Neuronal stem cell (in vitro differentiated cells): Measurements from ENCODE around the gene FBXL12.

Experiments used
- DNase-seq: peaks from one replicate; pipeline ENCODE4 v3.0.0-alpha.2; 2013; ENCODE audit warnings: low spot score
- H2AFZ ChIP-seq: one replicate; pipeline ENCODE4 v1.6.1; 2013; ENCODE audit warnings: mild to moderate bottlenecking, low read length, inconsistent platforms
- H2AK5ac ChIP-seq: 2 replicates; pipeline ENCODE4 v1.6.1; 2013; ENCODE audit warnings: low read depth, mild to moderate bottlenecking, inconsistent platforms, low read length, moderate library complexity, mixed read lengths
- H2BK120ac ChIP-seq: 2 replicates; pipeline ENCODE4 v1.6.1; 2013; ENCODE audit warnings: low read depth, mild to moderate bottlenecking, inconsistent platforms, low read length, moderate library complexity, mixed read lengths
- H2BK12ac ChIP-seq: one replicate; pipeline ENCODE4 v1.6.1; 2013; ENCODE audit warnings: low read length, inconsistent platforms
- H2BK15ac ChIP-seq: 2 replicates; pipeline ENCODE4 v1.6.1; 2013; ENCODE audit warnings: mild to moderate bottlenecking, low read length, inconsistent platforms, mixed read lengths
- H2BK5ac ChIP-seq: one replicate; pipeline ENCODE4 v1.6.1; 2013; ENCODE audit warnings: inconsistent platforms, mild to moderate bottlenecking, low read length, moderate library complexity
- H3K14ac ChIP-seq: one replicate; pipeline ENCODE4 v1.6.1; 2013; ENCODE audit warnings: low read length, inconsistent platforms
- H3K18ac ChIP-seq: 2 replicates; pipeline ENCODE4 v1.6.1; 2013; ENCODE audit warnings: low read length, inconsistent platforms
- H3K23ac ChIP-seq: 2 replicates; pipeline ENCODE4 v1.6.1; 2013; ENCODE audit warnings: low read depth, mild to moderate bottlenecking, mixed read lengths, low read length, inconsistent platforms; ENCODE audit not compliant: poor library complexity
- H3K27ac ChIP-seq: replicated peaks from 3 replicates; pipeline ENCODE4 v1.5.1; 2013; ENCODE audit warnings: low read length, inconsistent platforms
- H3K27me3 ChIP-seq, 3 experiments: 2 replicates each; pipeline ENCODE4 v1.6.1; 2013; ENCODE audit warnings: low read length in 3 of 3, mild to moderate bottlenecking in 2 of 3, inconsistent platforms in 1 of 3, low read depth in 1 of 3, mixed read lengths in 1 of 3, moderate library complexity in 1 of 3; ENCODE audit not compliant: control insufficient read depth in 3 of 3, insufficient read depth in 3 of 3
- H3K36me3 ChIP-seq, 2 donors: replicated peaks in 1 of 2; 2 replicates each; pipeline ENCODE4 v1.6.1; 2013; ENCODE audit warnings: low read length in 2 of 2; ENCODE audit not compliant: control insufficient read depth in 2 of 2, insufficient read depth in 2 of 2
- H3K4ac ChIP-seq: 2 replicates; pipeline ENCODE4 v1.6.1; 2013; ENCODE audit warnings: inconsistent platforms, mild to moderate bottlenecking, low read length, moderate library complexity
- H3K4me1 ChIP-seq, 2 donors: 1 replicate in 1 of 2; 2 replicates in 1 of 2; pipeline ENCODE4 v1.6.1; 2013; ENCODE audit warnings: low read length in 2 of 2, low read depth in 1 of 2; ENCODE audit not compliant: control insufficient read depth in 2 of 2, insufficient read depth in 1 of 2
- H3K4me2 ChIP-seq: one replicate; pipeline ENCODE4 v1.6.1; 2013; ENCODE audit warnings: mild to moderate bottlenecking, low read length, inconsistent platforms; ENCODE audit not compliant: insufficient read depth, poor library complexity, severe bottlenecking
- H3K4me3 ChIP-seq, 2 donors: 2 replicates each; pipeline ENCODE4 v1.5.1; 2013; ENCODE audit warnings: low read length in 2 of 2, mild to moderate bottlenecking in 2 of 2, inconsistent platforms in 1 of 2, moderate library complexity in 1 of 2
- H3K79me1 ChIP-seq: one replicate; pipeline ENCODE4 v1.6.1; 2013; ENCODE audit warnings: low read depth, mild to moderate bottlenecking, inconsistent platforms, low read length, moderate library complexity
- H3K9ac ChIP-seq: one replicate; pipeline ENCODE4 v1.6.1; 2013; ENCODE audit warnings: mild to moderate bottlenecking, low read depth, low read length, inconsistent platforms; ENCODE audit not compliant: poor library complexity
- H3K9me3 ChIP-seq, 2 donors: replicated peaks in 1 of 2; 2 replicates each; pipeline versions ENCODE3 to v1.6.1; 2013; ENCODE audit warnings: low read length in 2 of 2, mild to moderate bottlenecking in 2 of 2, inconsistent platforms in 1 of 2, low read depth in 1 of 2, mixed read lengths in 1 of 2, moderate library complexity in 1 of 2; ENCODE audit not compliant: control insufficient read depth in 2 of 2, insufficient read depth in 1 of 2
- H4K8ac ChIP-seq: one replicate; pipeline ENCODE4 v1.6.1; 2013; ENCODE audit warnings: low read depth, mild to moderate bottlenecking, inconsistent platforms, low read length, moderate library complexity
- H4K91ac ChIP-seq: one replicate; pipeline ENCODE4 v1.6.1; 2013; ENCODE audit warnings: low read length, low read depth, mild to moderate bottlenecking, inconsistent platforms; ENCODE audit not compliant: poor library complexity
- WGBS, 2 donors: extraction: QIAGEN DNeasy Blood & Tissue Kit; methylation state at CpG; one replicate each; pipeline ENCODE4 v1.1.7; 2013; ENCODE audit warnings: missing lambda C conversion rate in 2 of 2, mixed read lengths in 1 of 2; ENCODE audit not compliant: insufficient read length in 2 of 2, insufficient replicate concordance in 1 of 2; ENCODE audit errors: extremely low coverage in 2 of 2; 5-methylcytosine and 5-hydroxymethylcytosine counted together

FBXL12 gene

GRCh38 chr19:9857076-9857721 is 38.3 kb upstream of the FBXL12 start:
- H3K9me3 ChIP-seq: peaks cover 0 to 1% of the 10 kb centered on the region in 2 donors
- no peaks in the 10 kb centered on the region for H3K27me3 ChIP-seq
- H2AK5ac ChIP-seq: no peak overlapping the region
- DNase-seq: no peak
- H2AFZ ChIP-seq: no peak overlapping the region
- no peak overlapping the region for H3K14ac ChIP-seq
- no peaks in the 10 kb centered on the region for H3K79me1 ChIP-seq
- H3K4me2 ChIP-seq: no peak overlapping the region
- H4K91ac ChIP-seq: no peak overlapping the region
- WGBS, 2 donors: no CpG with 5 or more reads among the region's 13 CpGs
- no peak overlapping the region for H3K9ac ChIP-seq
- no peak overlapping the region for H2BK12ac ChIP-seq
- no peak overlapping the region for H2BK15ac ChIP-seq
- no peaks in the 10 kb centered on the region for H3K4me1 ChIP-seq
- H3K36me3 ChIP-seq: peaks cover 0 to 3% of the 10 kb centered on the region in 2 donors
- no peak overlapping the region for H2BK120ac ChIP-seq
- H4K8ac ChIP-seq: no peak overlapping the region
- H3K4ac ChIP-seq: no peak overlapping the region
- H3K4me3 ChIP-seq: peak overlapping the region in 1 of 2 donors; percentile 59
- no peak overlapping the region for H3K27ac ChIP-seq
- H3K23ac ChIP-seq: no peak overlapping the region
- H2BK5ac ChIP-seq: no peak overlapping the region
- no peak overlapping the region for H3K18ac ChIP-seq

DNA sequence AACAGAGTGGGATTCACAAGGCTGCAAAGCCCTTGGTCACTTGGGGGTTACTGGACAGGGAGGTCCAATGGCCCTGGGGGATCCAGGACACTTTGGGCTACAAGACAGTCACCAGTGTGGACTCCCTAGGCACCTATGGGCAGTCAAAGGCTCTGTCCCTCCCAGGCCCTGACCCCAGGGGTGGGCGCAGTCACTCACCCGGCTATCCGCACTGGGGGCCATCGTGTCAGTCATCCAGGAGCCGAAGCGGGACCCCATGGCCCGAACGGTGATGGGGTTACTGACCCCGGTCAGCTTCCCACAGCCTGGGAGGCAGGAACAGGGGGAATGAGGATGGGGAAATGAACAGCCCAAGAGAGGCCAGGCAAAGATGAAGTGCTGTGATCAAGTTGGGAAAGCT is 37.7 kb upstream of the FBXL12 start:
- H2BK120ac ChIP-seq: no peak overlapping the region
- H2BK5ac ChIP-seq: no peak overlapping the region
- no peak overlapping the region for H3K14ac ChIP-seq
- H3K4me3 ChIP-seq: no peak overlapping the region
- no peak overlapping the region for H4K91ac ChIP-seq
- no peak for DNase-seq
- H3K36me3 ChIP-seq: peaks cover 0 to 3% of the 10 kb centered on the region in 2 donors
- H2BK12ac ChIP-seq: no peak overlapping the region
- H4K8ac ChIP-seq: no peak overlapping the region
- H2AK5ac ChIP-seq: no peak overlapping the region
- no CpG with 5 or more reads among the region's 9 CpGs for WGBS, 2 donors
- H3K27ac ChIP-seq: no peak overlapping the region
- no peaks in the 10 kb centered on the region for H3K79me1 ChIP-seq
- no peak overlapping the region for H3K9ac ChIP-seq
- H3K18ac ChIP-seq: no peak overlapping the region
- H3K9me3 ChIP-seq: peaks cover 0 to 1% of the 10 kb centered on the region in 2 donors
- no peaks in the 10 kb centered on the region for H3K4me1 ChIP-seq
- no peaks in the 10 kb centered on the region for H3K27me3 ChIP-seq
- H3K4me2 ChIP-seq: no peak overlapping the region
- no peak overlapping the region for H2BK15ac ChIP-seq
- H3K4ac ChIP-seq: no peak overlapping the region
- no peak overlapping the region for H2AFZ ChIP-seq
- no peak overlapping the region for H3K23ac ChIP-seq

- H2AFZ ChIP-seq: no peak overlapping the region
- H4K8ac ChIP-seq: no peak overlapping the region
- no peak overlapping the region for H3K14ac ChIP-seq
- DNase-seq: no peak
- H2BK120ac ChIP-seq: no peak overlapping the region
- no peak overlapping the region for H2BK5ac ChIP-seq
- H2AK5ac ChIP-seq: no peak overlapping the region
- no peak overlapping the region for H3K4ac ChIP-seq
- WGBS, 2 donors: no CpG with 5 or more reads among the region's 38 CpGs
- peaks cover 4 to 17% of the 10 kb centered on the region in 2 donors for H3K36me3 ChIP-seq
- peaks cover 0 to 9% of the 10 kb centered on the region in 2 donors for H3K4me1 ChIP-seq
- H3K9ac ChIP-seq: no peak overlapping the region
- no peaks in the 10 kb centered on the region for H3K27me3 ChIP-seq
- H2BK15ac ChIP-seq: no peak overlapping the region
- H3K27ac ChIP-seq: no peak overlapping the region
- H3K18ac ChIP-seq: no peak overlapping the region
- H3K4me3 ChIP-seq: no peak overlapping the region
- H3K79me1 ChIP-seq: no peaks in the 10 kb centered on the region
- H3K23ac ChIP-seq: peak overlapping the region; percentile 1
- no peak overlapping the region for H2BK12ac ChIP-seq
- no peak overlapping the region for H4K91ac ChIP-seq
- no peak overlapping the region for H3K4me2 ChIP-seq
- peaks cover 0 to 1% of the 10 kb centered on the region in 2 donors for H3K9me3 ChIP-seq
These were observed 35.5 kb upstream of the FBXL12 start for GRCh38 chr19:9854282-9854846.

DNA sequence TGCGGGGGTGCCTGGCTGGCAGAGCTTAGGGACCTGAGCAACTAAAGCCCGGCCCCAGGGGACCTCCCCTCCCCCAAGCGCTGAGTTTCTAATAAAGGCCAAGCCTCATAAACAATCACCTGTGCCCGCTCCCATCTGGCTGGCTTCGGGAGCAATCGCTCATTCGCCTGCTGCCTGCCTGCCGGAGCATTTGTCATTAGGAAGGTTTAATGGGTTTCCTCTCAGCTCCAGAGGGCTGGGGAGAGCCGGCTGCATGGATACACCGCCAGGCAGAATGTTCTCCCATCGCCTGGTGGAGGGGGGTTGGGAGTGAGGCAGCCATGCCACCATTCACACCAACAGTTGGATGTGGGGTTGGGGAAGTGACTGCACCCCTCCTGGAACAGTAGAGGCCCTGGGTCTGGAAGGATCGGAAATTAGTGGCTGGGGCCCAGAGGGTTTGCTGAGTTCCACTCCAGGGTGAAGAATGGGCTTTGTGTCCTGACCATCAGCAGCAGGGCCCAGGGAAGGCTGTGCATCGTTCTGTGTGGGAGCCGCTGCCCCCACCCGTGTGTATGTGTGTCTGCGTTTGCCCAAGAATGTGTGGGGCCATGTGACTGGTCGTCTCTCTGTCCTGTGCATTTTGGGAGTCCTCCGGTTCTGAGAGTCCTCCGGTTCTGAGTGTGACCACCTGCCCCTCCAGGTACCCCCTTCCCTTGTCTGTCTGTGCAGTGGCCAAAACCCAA is 31.5 kb upstream of the FBXL12 start:
- Histone ChIP-seq H3K9ac (no peak overlapping the region), H2AK5ac (no peak overlapping the region), H3K27ac (no peak overlapping the region), H3K23ac (peak overlapping the region; percentile 1), H3K79me1 (peaks cover 2% of the 10 kb centered on the region), H3K9me3 (no peaks in the 10 kb centered on the region), H3K4me3 (no peak overlapping the region), H3K4me1 (peaks cover 0 to 9% of the 10 kb centered on the region in 2 donors), H4K91ac (no peak overlapping the region), H2BK5ac (no peak overlapping the region), H2BK12ac (no peak overlapping the region), H3K27me3 (no peaks in the 10 kb centered on the region), H4K8ac (no peak overlapping the region), H3K14ac (no peak overlapping the region), H2BK15ac (no peak overlapping the region), H3K4me2 (no peak overlapping the region), H2BK120ac (no peak overlapping the region), H3K36me3 (peaks cover 18 to 53% of the 10 kb centered on the region in 2 donors), H2AFZ (no peak overlapping the region), H3K4ac (no peak overlapping the region), H3K18ac (peak overlapping the region; percentile 7)
- no CpG with 5 or more reads among the region's 19 CpGs for WGBS, 2 donors
- DNase-seq: no peak
